Liver (tissue), 3 donors: ENCODE measurements around the gene SH3RF3.

Experiments
- CTCF ChIP-seq: fragments of 150-350 bp; IDR thresholded peaks from 2 replicates; pipeline ENCODE4 v1.5.1; 2017; ENCODE audit warnings: improper control_type of control experiment, low read depth, low read length; ENCODE audit not compliant: missing input control
- EGR1 ChIP-seq, 2 donors: IDR thresholded peaks; 2 replicates each; pipeline ENCODE4 v1.6.1; 2016 to 2018; ENCODE audit warnings: antibody characterized with exemption in 2 of 2, low read depth in 2 of 2
- FOXA1 ChIP-seq: IDR thresholded peaks from 2 replicates; pipeline ENCODE4 v1.6.1; 2016; ENCODE audit warnings: antibody characterized with exemption
- GABPA ChIP-seq, 2 donors: IDR thresholded peaks in 1 of 2; conservative IDR thresholded peaks in 1 of 2; 2 replicates each; pipeline ENCODE4 v1.6.1; 2016; ENCODE audit warnings: antibody characterized with exemption in 2 of 2, mild to moderate bottlenecking in 1 of 2, moderate library complexity in 1 of 2
- MAX ChIP-seq: IDR thresholded peaks from 2 replicates; pipeline ENCODE4 v1.6.1; 2016; ENCODE audit warnings: antibody characterized with exemption
- REST ChIP-seq: IDR thresholded peaks from 2 replicates; pipeline ENCODE4 v1.6.1; 2016; ENCODE audit warnings: antibody characterized with exemption, mild to moderate bottlenecking
- SP1 ChIP-seq: IDR thresholded peaks from 2 replicates; pipeline ENCODE4 v1.6.1; 2018; ENCODE audit warnings: antibody characterized with exemption, mild to moderate bottlenecking
- donor health status: healthy.
- donor health status: healthy.

DNA sequence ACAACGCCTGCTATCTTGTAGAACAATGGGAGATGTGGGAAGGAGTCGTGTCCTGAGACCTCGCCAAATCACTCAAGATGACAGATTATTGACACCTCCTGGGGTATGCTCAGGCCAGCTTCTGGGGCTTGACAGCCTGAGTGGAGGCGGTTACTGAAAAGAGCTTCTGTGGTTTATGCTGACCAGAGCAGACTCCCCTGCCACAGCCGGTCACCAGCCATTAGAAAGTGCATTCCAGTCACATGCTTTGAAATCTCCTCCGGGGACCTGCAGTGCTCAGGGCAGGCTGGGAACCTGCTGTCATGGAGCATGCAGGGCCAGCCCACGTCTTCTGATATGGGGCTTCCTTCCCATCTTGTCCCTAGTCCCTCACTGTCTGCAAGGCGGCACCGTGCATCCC, 268.9 kb downstream of the SH3RF3 start:
- no peak for TF ChIP-seq CTCF
- no peak for TF ChIP-seq MAX
- TF ChIP-seq REST, result no peak
- no peak for TF ChIP-seq SP1
- TF ChIP-seq FOXA1, result no peak
- no peak for TF ChIP-seq GABPA (IDR thresholded peaks at IDR 0.05 in 1 of 2, conservative IDR thresholded peaks at IDR 0.05 in 1 of 2)
- no peak for TF ChIP-seq EGR1 (IDR thresholded peaks at IDR 0.05; ENCODE audit: low read depth in 2 of 2)
